PC-3 (cell line): Measurements from ENCODE around the gene TFDP1. TPM values are rescaled to one million over a fixed set of nuclear protein-coding genes. Genes with fewer than 3 reads are reported as not detected.

Experiments used
- ATAC-seq: fragments of 200-7000 bp; cut with Tn5 transposase; 2 replicates; pipeline ENCODE4 v1.9.1; 2020; ENCODE audit warnings: mild to moderate bottlenecking, moderate library complexity
- BruUV-seq: library from RNA; stranded (reverse); fragments of 400-500 nt; replicated peaks from 2 replicates; lab custom pipeline; 2021; lab: Mats Ljungman, UMichigan
- CTCF ChIA-PET: fragments of 300-600 bp; sonication (Branson Sonifier 250); formaldehyde crosslinking; loops from one replicate; lab custom pipeline; 2022; ENCODE audit warnings: antibody characterized with exemption; lab: Charles Lee
- POLR2A ChIA-PET: fragments of 300-600 bp; sonication (Branson Sonifier 250); formaldehyde crosslinking; loops from one replicate; lab custom pipeline; 2022; ENCODE audit warnings: antibody characterized with exemption; ENCODE audit not compliant: unreplicated experiment; lab: Charles Lee
- DNase-seq: peaks from one replicate; pipeline ENCODE4 v3.0.0-alpha.2; 2015
- H2AFZ ChIP-seq: fragments of 300-600 bp; sonication (generic); 2 replicates; pipeline ENCODE4 v1.6.0; 2016; ENCODE audit warnings: antibody characterized with exemption, low read length
- H3F3A ChIP-seq: fragments of 300-600 bp; sonication (generic); one replicate; pipeline ENCODE4 v1.6.0; 2017; ENCODE audit warnings: antibody characterized with exemption, low read length, control low read depth, mild to moderate bottlenecking; ENCODE audit not compliant: unreplicated experiment
- H3K27ac ChIP-seq: fragments of 300-600 bp; sonication (generic); 2 replicates; pipeline ENCODE4 v1.5.1; 2016; ENCODE audit warnings: mild to moderate bottlenecking, low read length
- H3K27me3 ChIP-seq: fragments of 300-600 bp; sonication (generic); 2 replicates; pipeline ENCODE4 v1.6.1; 2016; ENCODE audit warnings: low read length, mixed read lengths
- H3K36me3 ChIP-seq: fragments of 300-600 bp; sonication (generic); 2 replicates; pipeline ENCODE4 v1.6.1; 2016; ENCODE audit warnings: low read depth, mixed run types, low read length, mixed read lengths
- H3K4me1 ChIP-seq: fragments of 300-600 bp; sonication (generic); 2 replicates; pipeline ENCODE4 v1.5.1; 2016; ENCODE audit warnings: low read length; ENCODE audit not compliant: insufficient read depth
- H3K4me2 ChIP-seq: fragments of 300-600 bp; sonication (generic); 2 replicates; pipeline ENCODE4 v1.6.0; 2016; ENCODE audit warnings: low read length
- H3K4me3 ChIP-seq: fragments of 300-600 bp; sonication (generic); 2 replicates; pipeline ENCODE4 v1.5.1; 2016; ENCODE audit warnings: mild to moderate bottlenecking, low read length, mixed read lengths
- H3K79me2 ChIP-seq: fragments of 300-600 bp; sonication (generic); 2 replicates; pipeline ENCODE4 v1.6.1; 2017; ENCODE audit warnings: low read length, mixed read lengths
- H3K9ac ChIP-seq: fragments of 300-600 bp; sonication (generic); 2 replicates; pipeline ENCODE4 v1.6.0; 2016; ENCODE audit warnings: mild to moderate bottlenecking, low read length
- H3K9me2 ChIP-seq: fragments of 300-600 bp; sonication (generic); replicated peaks from 2 replicates; pipeline ENCODE4 v1.6.1; 2016; ENCODE audit warnings: mixed run types, low read length, mixed read lengths
- H3K9me3 ChIP-seq: fragments of 300-600 bp; sonication (generic); 2 replicates; pipeline ENCODE4 v1.6.1; 2016; ENCODE audit warnings: low read length, mixed read lengths
- H4K20me1 ChIP-seq: fragments of 300-600 bp; sonication (generic); 2 replicates; pipeline ENCODE4 v1.6.1; 2016; ENCODE audit warnings: low read length, mixed read lengths
- CTCF ChIP-seq: fragments of 300-600 bp; sonication (generic); conservative IDR thresholded peaks from 2 replicates; pipeline ENCODE4 v1.5.1; 2017; ENCODE audit warnings: antibody characterized with exemption, low read depth, mild to moderate bottlenecking, low read length
- EZH2 ChIP-seq: fragments of 300-600 bp; sonication (generic); IDR thresholded peaks from one replicate; pipeline ENCODE4 v1.6.1; 2017; ENCODE audit warnings: antibody characterized with exemption, mild to moderate bottlenecking, low read length; ENCODE audit not compliant: unreplicated experiment
- EZH2phosphoT487 ChIP-seq: fragments of 300-600 bp; sonication (generic); IDR thresholded peaks from 2 replicates; pipeline ENCODE4 v1.6.1; 2018; ENCODE audit warnings: mild to moderate bottlenecking, antibody characterized with exemption, low read length, borderline replicate concordance
- intact Hi-C: fragments of 100-400 bp; cut with micrococcal nuclease; formaldehyde crosslinking; loops from 2 replicates; pipeline ENCODE4 v1.9.0; 2023
- total RNA-seq: library from RNA; depleted of rRNA; stranded (reverse); fragments of >200 nt; gene quantifications from 2 replicates; pipeline ENCODE4 v1.2.3, GENCODE V29; 2014

TFDP1 gene
- total RNA-seq, 1 experiment from 2014 or later: 89.5 TPM

- BruUV-seq: no TSS peak
Observed at GRCh38 chr13:113564331-113565023, 20.1 kb upstream of the TFDP1 start.

GRCh38 chr13:113565526-113566226 lies 18.9 kb upstream of the TFDP1 start:
- H3K79me2 ChIP-seq: no peaks in the 10 kb centered on the region
- no peak overlapping the region for H3K27ac ChIP-seq
- no peaks in the 10 kb centered on the region for H3K36me3 ChIP-seq
- no peaks in the 10 kb centered on the region for H3K4me1 ChIP-seq
- TF ChIP-seq CTCF (no peak), EZH2phosphoT487 (no peak), EZH2 (no peak)
- no peak overlapping the region for H3K9ac ChIP-seq
- no TSS peak for BruUV-seq
- DNase-seq (no peak), ATAC-seq (no peak)
- H3K9me3 ChIP-seq: no peaks in the 10 kb centered on the region
- H3K4me2 ChIP-seq: no peak overlapping the region
- no peaks in the 10 kb centered on the region for H3K27me3 ChIP-seq
- no peak overlapping the region for H3K4me3 ChIP-seq
- ChIA-PET CTCF (no interaction called here), POLR2A (no interaction called here)
- no peaks in the 10 kb centered on the region for H4K20me1 ChIP-seq
- intact Hi-C loops: no loop called here
- no peak overlapping the region for H2AFZ ChIP-seq
- no peaks in the 10 kb centered on the region for H3F3A ChIP-seq
- H3K9me2 ChIP-seq: no peaks in the 10 kb centered on the region

More at GRCh38 chr13:113564331-113565023, 20.1 kb upstream of the TFDP1 start:
- TF ChIP-seq CTCF (no peak), EZH2phosphoT487 (no peak), EZH2 (no peak)
- Histone ChIP-seq H3K4me2 (no peak overlapping the region), H3K27me3 (no peaks in the 10 kb centered on the region), H3K27ac (no peak overlapping the region), H3K4me1 (no peaks in the 10 kb centered on the region), H3K79me2 (no peaks in the 10 kb centered on the region), H3K4me3 (no peak overlapping the region), H3K9ac (no peak overlapping the region), H3F3A (no peaks in the 10 kb centered on the region), H3K36me3 (no peaks in the 10 kb centered on the region), H4K20me1 (no peaks in the 10 kb centered on the region), H2AFZ (no peak overlapping the region), H3K9me3 (no peaks in the 10 kb centered on the region), H3K9me2 (no peaks in the 10 kb centered on the region)
- no peak for ATAC-seq
- CTCF ChIA-PET: no interaction called here
- POLR2A ChIA-PET: no interaction called here
- DNase-seq: no peak
- intact Hi-C loops: no loop called here

GRCh38 chr13:113566227-113566561 lies 18.4 kb upstream of the TFDP1 start:
- H3K4me2 ChIP-seq: no peak overlapping the region
- intact Hi-C loops: no loop called here
- H3K36me3 ChIP-seq: no peaks in the 10 kb centered on the region
- no TSS peak for BruUV-seq
- H3K27me3 ChIP-seq: no peaks in the 10 kb centered on the region
- no peaks in the 10 kb centered on the region for H3K9me3 ChIP-seq
- no peak for TF ChIP-seq EZH2
- TF ChIP-seq EZH2phosphoT487: no peak
- TF ChIP-seq CTCF: no peak
- H2AFZ ChIP-seq: no peak overlapping the region
- no peaks in the 10 kb centered on the region for H3K9me2 ChIP-seq
- ChIA-PET CTCF (no interaction called here), POLR2A (no interaction called here)
- H3K79me2 ChIP-seq: no peaks in the 10 kb centered on the region
- H3K9ac ChIP-seq: no peak overlapping the region
- H4K20me1 ChIP-seq: no peaks in the 10 kb centered on the region
- no peaks in the 10 kb centered on the region for H3F3A ChIP-seq
- ATAC-seq: no peak
- no peaks in the 10 kb centered on the region for H3K4me1 ChIP-seq
- no peak overlapping the region for H3K27ac ChIP-seq
- H3K4me3 ChIP-seq: no peak overlapping the region
- DNase-seq: no peak
